ENCODE measurements around the gene RPN2.

RPN2 gene

GRCh38 chr20:37277253-37277593 is 98.1 kb downstream of the RPN2 start:
- no peak for DNase-seq
- intact Hi-C loops (cut with DNase I), result no loop called here

- intact Hi-C loops (cut with DNase I), result no loop called here
- no peak for DNase-seq
These were observed 99.9 kb downstream of the RPN2 start for GRCh38 chr20:37278966-37279590.

DNA sequence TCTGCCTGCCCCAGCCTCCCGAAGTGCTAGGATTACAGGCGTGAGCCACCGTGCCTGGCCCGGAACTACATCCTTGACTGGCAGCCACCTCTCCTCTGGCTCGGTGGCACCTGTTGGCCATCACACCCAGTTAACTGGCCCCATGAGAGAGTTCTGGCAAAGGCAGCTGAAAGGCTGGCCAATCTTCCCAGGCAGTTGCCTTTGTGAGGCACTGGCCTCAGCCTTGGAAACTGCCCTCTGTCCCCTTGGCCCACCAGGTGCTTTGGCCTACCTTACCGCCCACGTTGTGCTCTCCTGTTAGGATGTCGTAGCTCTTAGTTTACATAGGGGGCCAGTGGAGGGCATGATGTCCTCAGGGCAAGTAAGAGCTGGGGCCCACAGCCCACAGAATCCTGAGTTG is 100.7 kb downstream of the RPN2 start:
- intact Hi-C loops (cut with DNase I), result no loop called here
- DNase-seq, result no peak

GRCh38 chr20:37280403-37280802 is 101.3 kb downstream of the RPN2 start:
- intact Hi-C loops (cut with DNase I), result no loop called here
- no peak for DNase-seq

DNA sequence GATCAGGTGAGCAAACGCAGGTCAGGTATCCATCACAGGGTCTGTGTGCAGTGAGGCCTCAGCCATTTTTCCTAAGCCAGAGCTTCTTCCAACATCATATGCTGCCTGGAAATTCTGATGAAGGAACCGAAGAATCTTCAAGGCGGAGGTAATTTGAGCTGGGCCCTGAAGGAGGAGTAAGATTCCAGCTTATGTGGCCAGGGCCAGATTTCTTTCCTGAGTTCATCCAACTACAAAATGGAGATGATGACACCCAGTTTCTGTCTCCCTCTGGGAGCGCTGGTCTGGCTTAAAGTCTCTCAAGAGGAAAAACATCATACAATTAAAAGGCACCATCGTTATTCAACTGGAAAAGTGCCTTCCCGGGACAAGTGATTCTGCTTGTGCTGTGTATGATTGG is 103.4 kb downstream of the RPN2 start:
- intact Hi-C loops (cut with DNase I), result no loop called here
- DNase-seq, result no peak

DNA sequence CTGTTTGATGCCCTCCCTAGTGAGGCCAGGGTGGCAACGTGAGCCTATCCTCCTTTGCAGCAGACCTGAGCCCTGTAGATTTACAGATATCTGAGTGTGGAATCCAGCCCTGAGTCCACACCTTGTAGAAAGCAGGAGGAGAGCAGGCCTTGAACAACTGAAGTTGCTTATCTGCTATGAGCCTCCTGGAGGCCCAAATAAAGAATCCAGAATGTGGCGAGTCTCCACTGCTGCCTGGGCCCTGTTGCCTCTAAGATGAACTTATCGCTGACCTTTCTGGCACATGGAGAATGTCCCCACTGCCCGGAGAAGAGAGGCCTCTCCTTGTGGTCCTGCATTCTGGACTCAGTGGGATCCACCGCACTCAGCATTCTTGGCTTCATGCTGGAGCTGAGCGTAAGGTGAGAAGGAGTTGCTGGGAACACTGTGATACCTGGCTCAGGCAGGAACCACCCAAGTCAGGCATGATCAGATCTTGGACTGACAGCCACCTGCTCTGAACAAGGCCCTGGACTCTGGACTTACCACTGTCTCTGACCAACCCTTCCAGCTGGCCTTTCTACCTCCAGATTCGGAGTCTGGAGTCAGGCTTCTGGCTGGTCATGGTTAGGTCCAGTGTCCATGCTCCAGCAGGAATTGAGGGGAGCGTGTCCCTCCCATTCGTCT is 104.5 kb downstream of the RPN2 start:
- intact Hi-C loops (cut with DNase I), result no loop called here
- no peak for DNase-seq

DNA sequence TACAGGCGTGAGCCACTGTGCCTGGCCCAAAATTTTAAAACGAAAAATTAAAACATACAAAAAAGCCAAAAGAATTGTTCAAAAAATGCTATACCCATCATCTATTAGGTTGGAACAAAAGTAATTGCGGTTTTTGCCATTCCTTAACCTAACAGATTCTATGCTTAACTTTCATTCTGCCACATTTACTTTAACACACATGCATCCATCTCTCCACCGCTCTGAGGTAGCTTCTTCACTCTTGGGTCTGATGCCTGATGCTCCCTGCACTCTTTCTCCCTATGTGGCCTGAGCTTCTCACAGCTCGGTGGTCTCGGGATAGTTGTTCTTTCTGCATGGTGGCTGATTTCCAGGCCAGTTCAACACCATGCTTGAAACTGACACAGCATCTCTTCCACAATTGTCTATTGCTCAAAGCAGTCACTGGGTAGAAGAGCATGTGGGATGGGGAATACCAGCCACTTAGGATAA is 105.6 kb downstream of the RPN2 start:
- no peak for DNase-seq
- intact Hi-C loops (cut with DNase I), result no loop called here

- no peak for DNase-seq
- intact Hi-C loops (cut with DNase I), result no loop called here
These were observed 106.7 kb downstream of the RPN2 start for GRCh38 chr20:37285664-37286374.

DNA sequence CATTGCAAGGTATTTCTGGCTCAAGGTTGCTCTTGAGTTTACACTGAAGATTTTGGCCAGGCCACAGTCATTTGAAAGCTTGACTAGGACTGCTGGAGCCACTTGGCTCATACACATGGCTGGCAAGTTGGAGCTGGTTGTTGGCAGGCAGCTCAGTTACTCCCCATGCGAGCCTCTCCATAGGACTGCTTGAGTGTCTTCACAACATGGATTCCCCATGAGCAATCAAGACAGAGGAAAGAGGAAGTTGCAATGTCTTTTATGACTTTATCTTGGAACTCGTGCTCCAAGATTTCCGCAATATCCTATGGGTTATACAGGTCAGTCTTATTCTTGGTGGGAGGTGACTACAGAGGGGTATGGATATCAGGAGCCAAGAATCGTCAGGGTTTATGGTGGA is 109.0 kb downstream of the RPN2 start:
- DNase-seq, result peak in 1 of 42 donors; percentile 49
- intact Hi-C loops (cut with DNase I), result no loop called here

DNA sequence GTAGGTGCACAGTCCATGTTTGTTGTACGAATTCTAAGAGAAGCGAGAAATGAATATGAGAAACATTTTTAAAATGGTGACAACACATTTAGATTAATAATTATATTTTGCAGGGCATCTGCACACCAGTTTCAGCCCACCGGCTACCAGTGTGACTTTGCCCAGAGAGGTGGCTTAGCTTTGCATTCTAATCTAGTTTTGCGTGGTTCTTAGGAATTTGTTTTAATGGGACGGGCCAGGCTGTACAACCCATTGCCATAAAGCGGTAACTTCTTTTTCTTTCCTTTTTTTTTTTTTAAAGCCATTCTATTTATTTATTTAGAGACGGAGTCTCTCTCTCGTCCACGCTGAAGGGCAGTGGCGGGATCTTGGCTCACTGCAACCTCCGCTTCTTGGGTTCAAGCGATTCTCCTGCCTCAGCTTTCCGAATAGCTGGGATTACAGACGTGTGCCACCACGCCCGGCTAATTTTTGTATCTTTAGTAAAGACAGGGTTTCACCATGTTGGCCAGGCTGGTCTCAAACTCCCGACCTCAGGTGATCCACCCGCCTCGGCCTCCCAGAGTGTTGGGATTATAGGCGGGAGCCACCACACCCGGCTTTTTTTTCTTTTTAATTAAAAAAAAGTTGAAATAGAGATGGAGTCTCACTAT is 111.2 kb downstream of the RPN2 start:
- DNase-seq, result no peak
- intact Hi-C loops (cut with DNase I), result no loop called here
